Activated CD4-positive, alpha-beta T cell treated with anti-CD3 and anti-CD28 coated beads for 36 hours (primary cell): ENCODE data around the gene PADI3. TPM values are rescaled to one million over a fixed set of nuclear protein-coding genes. Genes with fewer than 3 reads are reported as not detected.

ENCODE experiments used
- ATAC-seq: fragments of 200-7000 bp; cut with Tn5 transposase; one replicate; pipeline ENCODE4 v1.10.0; 2021; ENCODE audit warnings: mild to moderate bottlenecking, moderate library complexity
- CTCF ChIA-PET: fragments of 350-600 bp; sonication (Branson Sonifier 250); formaldehyde crosslinking; loops from one replicate; lab custom pipeline; 2021; ENCODE audit warnings: antibody characterized with exemption; lab: Charles Lee
- POLR2A ChIA-PET: fragments of 350-600 bp; sonication (Branson Sonifier 250); formaldehyde crosslinking; loops from one replicate; lab custom pipeline; 2021; ENCODE audit warnings: antibody characterized with exemption, inconsistent platforms; lab: Charles Lee
- DNase-seq: peaks from one replicate; pipeline ENCODE4 v3.0.0-alpha.2; 2020
- H3K27ac Mint-ChIP-seq: one replicate; pipeline ENCODE4 v1.8.0; 2021; ENCODE audit warnings: mixed read lengths
- H3K27me3 Mint-ChIP-seq: one replicate; pipeline ENCODE4 v1.8.0; 2021; ENCODE audit warnings: mixed read lengths
- H3K36me3 Mint-ChIP-seq: one replicate; pipeline ENCODE4 v1.8.0; 2021; ENCODE audit warnings: low read depth, mixed read lengths
- H3K4me1 Mint-ChIP-seq: one replicate; pipeline ENCODE4 v1.8.0; 2021; ENCODE audit warnings: mixed read lengths
- H3K4me3 Mint-ChIP-seq: one replicate; pipeline ENCODE4 v1.8.0; 2021; ENCODE audit warnings: mild to moderate bottlenecking, moderate library complexity, mixed read lengths
- H3K9me3 Mint-ChIP-seq: one replicate; pipeline ENCODE4 v1.8.0; 2021; ENCODE audit warnings: low read depth, mixed read lengths
- intact Hi-C, 2 experiments: fragments of 100-400 bp; cut with DNase I in 1 of 2; cut with micrococcal nuclease in 1 of 2; formaldehyde crosslinking; loops; one replicate each; pipeline versions ENCODE4 v1.14.2 to v1.15.1; 2022 to 2024; cut with DNase I, micrococcal nuclease
- total RNA-seq, 2 experiments: library from RNA; stranded (reverse); gene quantifications; one replicate each; pipeline ENCODE4 v1.2.3, GENCODE V29; 2021

PADI3 gene
- total RNA-seq, result not detected

- no peak for DNase-seq
- ChIA-PET POLR2A (no interaction called here), CTCF (interaction anchor here (0.7 to 1.6 kb wide), 3 partner anchors 11 to 89 kb away, joined by 4 to 9 read pairs (median 4); no protein-coding TSS in a partner anchor)
- H3K9me3 Mint-ChIP-seq, result no peaks in the 10 kb centered on the region
- H3K4me3 Mint-ChIP-seq, result no peak within 1 kb of the TSS
- no peak within 1 kb of the TSS for H3K27ac Mint-ChIP-seq
- intact Hi-C loops, result no loop called here
- no peaks in the 10 kb centered on the region for H3K36me3 Mint-ChIP-seq
- ATAC-seq, result no peak
- peaks cover 3% of the 10 kb centered on the region for H3K27me3 Mint-ChIP-seq
- no peaks in the 10 kb centered on the region for H3K4me1 Mint-ChIP-seq
These were observed at the start of gene PADI3 for GRCh38 chr1:17248781-17249180. TSS of gene PADI3 (plus strand) at chr1:17249098. CDS start at chr1:17249138, 40 bp downstream.

GRCh38 chr1:17199267-17200044, 49.4 kb upstream of the PADI3 start:
- ChIA-PET POLR2A (no interaction called here), CTCF (interaction anchor here (0.6 to 1.8 kb wide), 6 partner anchors 12 to 865 kb away, joined by 3 to 4 read pairs (median 3); no protein-coding TSS in a partner anchor)
- no peak overlapping the region for H3K27ac Mint-ChIP-seq
- peaks cover 45% of the 10 kb centered on the region for H3K4me1 Mint-ChIP-seq
- H3K27me3 Mint-ChIP-seq, result peaks cover 5% of the 10 kb centered on the region
- H3K36me3 Mint-ChIP-seq, result no peaks in the 10 kb centered on the region
- no peak overlapping the region for H3K4me3 Mint-ChIP-seq
- intact Hi-C loops, result no loop called here
- peak; percentile 51 for ATAC-seq
- DNase-seq, result peak; percentile 35
- H3K9me3 Mint-ChIP-seq, result no peaks in the 10 kb centered on the region

- peaks cover 45% of the 10 kb centered on the region for H3K4me1 Mint-ChIP-seq
- no peak for ATAC-seq
- POLR2A ChIA-PET, result interaction anchor here (0.6 kb wide), 1 partner anchor 578 kb away, joined by 3 read pairs; no protein-coding TSS in a partner anchor
- no peaks in the 10 kb centered on the region for H3K9me3 Mint-ChIP-seq
- CTCF ChIA-PET, result interaction anchor here (1.2 to 1.8 kb wide), 3 partner anchors 37 to 242 kb away, joined by 3 to 4 read pairs (median 4); no protein-coding TSS in a partner anchor
- no peak overlapping the region for H3K4me3 Mint-ChIP-seq
- H3K27me3 Mint-ChIP-seq, result peaks cover 8% of the 10 kb centered on the region
- intact Hi-C loops, result no loop called here
- H3K27ac Mint-ChIP-seq, result no peak overlapping the region
- DNase-seq, result no peak
- no peaks in the 10 kb centered on the region for H3K36me3 Mint-ChIP-seq
These were observed 48.7 kb upstream of the PADI3 start for GRCh38 chr1:17200246-17200645.

GRCh38 chr1:17200756-17201155, 48.1 kb upstream of the PADI3 start:
- ChIA-PET CTCF (interaction anchor here (0.6 to 1.8 kb wide), 3 partner anchors 11 to 46 kb away, joined by 3 to 4 read pairs (median 3); no protein-coding TSS in a partner anchor), POLR2A (interaction anchor here (0.6 kb wide), 1 partner anchor 577 kb away, joined by 3 read pairs; no protein-coding TSS in a partner anchor)
- Mint-ChIP-seq H3K27ac (peak overlapping the region; percentile 57), H3K36me3 (no peaks in the 10 kb centered on the region), H3K9me3 (no peaks in the 10 kb centered on the region), H3K27me3 (peaks cover 10% of the 10 kb centered on the region), H3K4me3 (no peak overlapping the region), H3K4me1 (peaks cover 45% of the 10 kb centered on the region)
- intact Hi-C loops, result no loop called here
- ATAC-seq, result no peak
- peak; percentile 1 for DNase-seq

- H3K36me3 Mint-ChIP-seq, result no peaks in the 10 kb centered on the region
- peaks cover 13% of the 10 kb centered on the region for H3K27me3 Mint-ChIP-seq
- no peaks in the 10 kb centered on the region for H3K9me3 Mint-ChIP-seq
- intact Hi-C loops, result no loop called here
- peaks cover 45% of the 10 kb centered on the region for H3K4me1 Mint-ChIP-seq
- CTCF ChIA-PET, result interaction anchor here (0.6 to 1.0 kb wide), 3 partner anchors 10 to 132 kb away, joined by 3 read pairs; no protein-coding TSS in a partner anchor
- peak overlapping the region; percentile 40 for H3K4me3 Mint-ChIP-seq
- POLR2A ChIA-PET, result no interaction called here
- DNase-seq (peak; percentile 47), ATAC-seq (peak; percentile 71)
- H3K27ac Mint-ChIP-seq, result peak overlapping the region; percentile 70
These were observed 47.5 kb upstream of the PADI3 start for GRCh38 chr1:17201201-17202021.

- ChIA-PET CTCF (interaction anchor here (1.2 kb wide), 1 partner anchor 30 kb away, joined by 3 read pairs; no protein-coding TSS in a partner anchor), POLR2A (no interaction called here)
- Mint-ChIP-seq H3K27ac (no peak within 1 kb of the TSS), H3K27me3 (peaks cover 16% of the 10 kb centered on the region), H3K9me3 (no peaks in the 10 kb centered on the region), H3K36me3 (no peaks in the 10 kb centered on the region), H3K4me1 (peaks cover 48% of the 10 kb centered on the region), H3K4me3 (no peak within 1 kb of the TSS)
- ATAC-seq, result no peak
- intact Hi-C loops, result no loop called here
- no peak for DNase-seq
These were observed 44.1 kb upstream of the PADI3 start, which contains the start of gene PADI1 for GRCh38 chr1:17204546-17205440. TSS of gene PADI1 (plus strand) at chr1:17205128. CDS start at chr1:17205218, 90 bp downstream.

GRCh38 chr1:17205652-17206051, 43.2 kb upstream of the PADI3 start:
- ChIA-PET POLR2A (no interaction called here), CTCF (no interaction called here)
- peaks cover 41% of the 10 kb centered on the region for H3K4me1 Mint-ChIP-seq
- ATAC-seq (no peak), DNase-seq (no peak)
- no peaks in the 10 kb centered on the region for H3K36me3 Mint-ChIP-seq
- intact Hi-C loops, result no loop called here
- H3K4me3 Mint-ChIP-seq, result no peak overlapping the region
- H3K9me3 Mint-ChIP-seq, result no peaks in the 10 kb centered on the region
- H3K27ac Mint-ChIP-seq, result no peak overlapping the region
- H3K27me3 Mint-ChIP-seq, result peaks cover 16% of the 10 kb centered on the region

- POLR2A ChIA-PET, result no interaction called here
- DNase-seq (no peak), ATAC-seq (no peak)
- H3K4me1 Mint-ChIP-seq, result peaks cover 36% of the 10 kb centered on the region
- H3K27ac Mint-ChIP-seq, result no peak overlapping the region
- no peak overlapping the region for H3K4me3 Mint-ChIP-seq
- intact Hi-C loops, result no loop called here
- H3K27me3 Mint-ChIP-seq, result peaks cover 16% of the 10 kb centered on the region
- CTCF ChIA-PET, result no interaction called here
- no peaks in the 10 kb centered on the region for H3K9me3 Mint-ChIP-seq
- no peaks in the 10 kb centered on the region for H3K36me3 Mint-ChIP-seq
These were observed 42.7 kb upstream of the PADI3 start for GRCh38 chr1:17206196-17206595.

GRCh38 chr1:17207046-17207445, 41.9 kb upstream of the PADI3 start:
- Mint-ChIP-seq H3K36me3 (no peaks in the 10 kb centered on the region), H3K4me3 (no peak overlapping the region), H3K27ac (no peak overlapping the region), H3K4me1 (peaks cover 30% of the 10 kb centered on the region), H3K27me3 (peaks cover 16% of the 10 kb centered on the region), H3K9me3 (no peaks in the 10 kb centered on the region)
- intact Hi-C loops, result no loop called here
- ATAC-seq (no peak), DNase-seq (no peak)
- ChIA-PET POLR2A (no interaction called here), CTCF (interaction anchor here (1.0 to 1.1 kb wide), 2 partner anchors 30 to 81 kb away, joined by 6 to 7 read pairs; no protein-coding TSS in a partner anchor)

- ChIA-PET POLR2A (interaction anchor here (0.6 kb wide), 1 partner anchor 1235 kb away, joined by 4 read pairs; no protein-coding TSS in a partner anchor), CTCF (interaction anchor here (1.0 to 1.1 kb wide), 4 partner anchors 18 to 82 kb away, joined by 3 to 7 read pairs (median 4); no protein-coding TSS in a partner anchor)
- peak; percentile 17 for ATAC-seq
- peaks cover 16% of the 10 kb centered on the region for H3K27me3 Mint-ChIP-seq
- no peak for DNase-seq
- H3K27ac Mint-ChIP-seq, result peak overlapping the region; percentile 23
- intact Hi-C loops, result no loop called here
- H3K4me3 Mint-ChIP-seq, result no peak overlapping the region
- no peaks in the 10 kb centered on the region for H3K9me3 Mint-ChIP-seq
- peaks cover 30% of the 10 kb centered on the region for H3K4me1 Mint-ChIP-seq
- H3K36me3 Mint-ChIP-seq, result no peaks in the 10 kb centered on the region
These were observed 41.4 kb upstream of the PADI3 start for GRCh38 chr1:17207540-17207939.
